Right ventricle myocardium inferior (tissue), 1 donor: Measurements from ENCODE around the gene NMNAT3. TPM values are rescaled to one million over a fixed set of nuclear protein-coding genes. Genes with fewer than 3 reads are reported as not detected.

Experiments
- ATAC-seq: fragments of 200-7000 bp; cut with Tn5 transposase; one replicate; pipeline ENCODE4 v1.9.1; 2020; ENCODE audit warnings: mild to moderate bottlenecking, moderate library complexity
- DNase-seq: peaks from one replicate; pipeline ENCODE4 v3.0.0; 2021; ENCODE audit errors: missing footprints
- intact Hi-C: fragments of 100-400 bp; cut with DNase I; formaldehyde crosslinking; loops from one replicate; pipeline ENCODE4 v1.11.0; 2022
- total RNA-seq: library from RNA; stranded (reverse); fragmentation: NEBNext Ultra II Directional; extraction: Animal tissue kit (Norgen Biotek cat#: 25700); gene quantifications from one replicate; pipeline ENCODE4 v1.2.1, GENCODE V29; 2021
- donor health status: DM: no; HTN: yes; CAD: no; lungs with severe emphysema.

Gene NMNAT3
- total RNA-seq, 1 donor from 2014 or later = 11.0 TPM

DNA sequence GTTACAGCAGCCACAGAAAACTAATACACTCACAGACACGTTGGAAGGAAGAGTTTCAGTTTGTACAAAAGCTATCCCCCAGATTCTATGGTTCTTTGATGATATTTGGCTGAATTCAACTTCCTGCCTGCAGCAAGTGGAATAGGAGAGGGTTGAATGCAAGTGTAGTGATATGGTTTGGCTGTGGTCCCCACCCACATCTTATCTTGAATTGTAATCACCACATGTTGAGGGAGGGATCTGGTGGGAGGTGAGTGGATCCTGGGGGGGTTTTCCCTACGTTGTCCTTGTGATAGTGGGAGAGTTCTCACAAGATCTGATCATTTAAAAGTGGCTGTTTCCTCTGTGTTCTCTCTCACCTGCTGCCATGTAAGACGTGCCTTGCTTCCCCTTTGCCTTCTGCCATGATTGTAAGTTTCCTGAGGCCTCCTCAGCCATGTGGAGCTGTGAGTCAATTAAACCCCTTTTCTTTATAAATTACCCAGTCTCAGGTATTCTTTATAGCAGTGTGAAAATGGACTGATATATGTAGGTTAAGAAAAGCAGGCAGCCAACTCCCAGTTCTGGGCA, 29.8 kb downstream of the NMNAT3 start:
- intact Hi-C loops = no loop called here
- DNase-seq = no peak
- ATAC-seq = no peak

DNA sequence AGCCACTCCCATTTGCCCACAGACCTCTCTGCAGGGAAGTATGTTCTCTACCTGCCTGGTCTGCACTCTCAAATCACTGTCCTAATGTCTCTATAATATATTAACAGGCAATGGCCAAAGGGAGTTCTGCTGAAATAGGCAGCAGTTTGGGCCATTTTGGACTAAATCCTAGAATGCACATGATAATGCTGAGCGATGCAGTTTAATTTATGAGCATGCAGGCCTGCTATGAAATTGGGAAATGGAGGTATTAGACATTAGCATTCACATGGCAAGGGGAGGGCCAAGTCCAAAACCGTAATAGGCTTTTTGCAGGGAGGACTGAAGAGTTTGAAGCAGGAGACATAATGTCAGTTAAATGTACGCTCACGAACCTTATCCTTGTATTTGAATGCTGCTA, 31.3 kb downstream of the NMNAT3 start:
- ATAC-seq (no peak), DNase-seq (no peak)
- intact Hi-C loops = no loop called here

DNA sequence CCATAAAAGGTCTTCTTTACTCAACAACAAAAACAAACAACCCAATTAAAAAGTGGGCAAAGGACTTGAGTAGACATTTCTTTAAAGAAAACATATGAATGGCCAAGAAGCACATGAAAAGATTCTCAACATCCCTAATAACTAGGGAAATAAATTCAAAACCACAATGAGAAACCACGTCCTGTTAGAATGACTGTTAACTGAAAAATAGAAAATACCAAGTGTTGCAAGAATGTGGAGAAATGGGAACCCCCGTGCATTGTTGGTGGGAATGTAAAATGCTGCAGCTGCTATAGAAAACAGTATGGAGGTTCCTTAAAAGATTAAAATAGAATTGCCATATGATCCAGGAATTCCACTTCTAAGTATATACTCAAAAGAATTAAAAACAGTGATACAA, 34.8 kb downstream of the NMNAT3 start:
- DNase-seq (no peak), ATAC-seq (no peak)
- intact Hi-C loops = no loop called here

DNA sequence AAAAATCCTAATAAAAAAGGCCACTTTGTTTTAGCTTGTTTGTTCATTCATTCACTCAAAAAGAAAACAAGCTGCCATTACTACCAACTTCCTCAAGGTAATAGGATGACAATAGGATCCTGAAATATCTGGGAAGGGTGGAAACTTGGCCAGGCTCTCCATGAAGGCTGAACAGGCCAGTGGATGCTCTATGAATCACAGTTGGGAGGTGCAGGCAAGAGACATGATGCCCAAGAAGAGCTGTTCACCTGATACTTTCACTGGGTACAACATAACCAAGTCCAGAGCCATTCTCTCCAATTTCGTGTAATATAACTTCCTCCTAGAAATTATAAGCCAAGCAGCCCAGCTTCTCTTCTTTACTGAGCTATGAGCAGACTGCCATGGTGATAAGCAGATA, 37.3 kb downstream of the NMNAT3 start:
- intact Hi-C loops = no loop called here
- DNase-seq (no peak), ATAC-seq (no peak)

DNA sequence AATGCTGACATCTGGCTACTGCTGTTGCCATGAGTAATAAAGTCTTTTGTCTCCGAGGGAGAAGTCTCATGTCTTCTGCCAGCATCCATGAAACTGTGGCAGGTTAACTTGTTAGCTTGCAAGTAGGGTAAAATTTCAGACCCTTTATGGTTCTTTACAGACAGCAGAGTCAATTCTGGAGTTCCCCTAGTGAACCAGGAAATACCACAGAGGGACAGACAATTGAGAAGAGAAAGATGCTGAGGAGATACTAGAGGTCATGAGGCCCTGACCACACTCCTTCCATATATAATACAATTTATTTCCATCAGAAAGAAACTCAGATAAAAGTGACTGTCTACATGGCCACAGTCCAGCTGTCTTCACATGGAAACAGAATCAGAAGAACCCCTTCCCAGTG, 38.1 kb downstream of the NMNAT3 start:
- no peak for ATAC-seq
- DNase-seq = no peak
- intact Hi-C loops = no loop called here

DNA sequence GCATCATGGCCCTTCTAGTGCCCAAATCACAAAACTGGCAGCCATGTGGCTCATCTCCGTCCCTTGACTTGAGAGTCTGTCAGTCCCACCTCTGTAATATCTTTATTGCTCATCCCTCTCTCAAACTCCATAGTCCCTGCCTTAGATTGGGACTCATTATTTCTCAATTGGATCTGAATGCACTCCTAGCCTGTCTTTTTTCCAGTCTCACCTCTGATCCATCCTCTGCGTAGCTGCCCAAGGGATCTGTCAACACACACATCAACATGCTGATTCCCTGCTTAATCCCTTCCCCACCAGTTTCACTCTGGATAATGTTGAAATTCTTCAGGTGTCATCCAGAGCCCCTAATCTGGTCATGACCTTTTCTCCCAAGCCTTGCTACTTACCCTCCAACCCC, 39.3 kb downstream of the NMNAT3 start:
- DNase-seq (no peak), ATAC-seq (peak; percentile 20)
- intact Hi-C loops = no loop called here

DNA sequence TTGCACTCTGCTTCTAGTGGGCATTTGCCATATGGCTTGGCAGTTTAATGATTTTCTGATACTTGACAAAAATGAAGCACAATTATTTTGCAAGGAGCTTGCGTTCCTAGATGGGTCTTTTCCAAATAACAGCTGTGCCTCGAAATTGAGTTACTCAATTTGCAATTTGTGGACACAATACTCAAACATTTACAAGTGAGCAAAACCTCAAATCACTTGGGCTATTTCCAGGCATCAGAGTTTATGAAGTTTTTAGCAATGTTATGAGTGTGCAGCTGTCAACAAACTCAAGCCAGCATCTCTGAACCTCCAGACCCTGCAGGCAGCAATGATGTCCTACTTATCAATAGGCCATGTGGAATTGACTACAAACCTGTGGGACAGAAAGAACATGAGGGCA, 41.3 kb downstream of the NMNAT3 start:
- intact Hi-C loops = no loop called here
- ATAC-seq (no peak), DNase-seq (no peak)

DNA sequence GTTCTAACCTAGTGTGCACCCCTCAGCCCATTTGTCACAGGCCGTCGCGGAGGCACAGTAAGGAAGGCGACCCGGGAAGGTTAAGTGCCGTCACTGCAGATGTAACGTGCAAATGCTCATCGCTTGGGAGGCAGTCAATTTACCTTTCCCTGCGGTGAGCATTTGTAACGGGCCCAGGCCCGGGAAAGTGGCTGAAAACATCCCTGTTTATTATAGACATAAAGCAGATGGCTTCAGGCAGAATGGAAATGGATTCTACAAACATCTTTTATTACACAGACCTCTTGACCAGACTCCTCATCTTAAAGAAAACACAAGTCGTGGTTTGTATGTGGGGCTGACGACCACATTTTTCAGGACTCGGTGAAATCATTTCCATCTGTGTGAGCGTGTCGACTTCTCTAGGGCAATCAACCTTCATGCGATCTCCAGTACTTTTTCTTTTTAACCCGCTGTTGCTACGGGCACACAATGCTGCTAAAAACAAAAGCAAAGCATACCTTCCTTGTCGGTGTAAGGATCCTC, 43.6 kb downstream of the NMNAT3 start:
- intact Hi-C loops = no loop called here
- ATAC-seq = no peak
- no peak for DNase-seq

DNA sequence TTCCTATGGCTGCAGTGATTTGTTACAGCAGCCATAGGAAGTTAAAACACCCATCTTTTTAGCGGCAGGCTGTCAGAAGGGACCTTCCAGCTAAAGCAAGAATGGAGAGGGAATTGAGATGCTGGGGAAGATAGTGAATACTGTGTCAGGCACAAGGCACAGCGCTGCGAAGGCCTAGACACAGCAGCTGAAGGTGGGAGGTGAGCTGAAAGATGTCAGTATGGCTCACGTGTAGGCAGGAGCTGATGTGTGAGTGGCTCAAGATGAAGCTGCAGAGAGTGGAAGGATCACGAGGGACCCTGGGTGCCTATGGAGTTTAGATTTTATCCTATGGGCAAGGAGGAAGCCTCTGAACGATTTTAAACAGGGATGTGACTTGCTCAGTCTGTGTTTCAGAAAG, 44.3 kb downstream of the NMNAT3 start:
- no peak for DNase-seq
- ATAC-seq = no peak
- intact Hi-C loops = no loop called here

DNA sequence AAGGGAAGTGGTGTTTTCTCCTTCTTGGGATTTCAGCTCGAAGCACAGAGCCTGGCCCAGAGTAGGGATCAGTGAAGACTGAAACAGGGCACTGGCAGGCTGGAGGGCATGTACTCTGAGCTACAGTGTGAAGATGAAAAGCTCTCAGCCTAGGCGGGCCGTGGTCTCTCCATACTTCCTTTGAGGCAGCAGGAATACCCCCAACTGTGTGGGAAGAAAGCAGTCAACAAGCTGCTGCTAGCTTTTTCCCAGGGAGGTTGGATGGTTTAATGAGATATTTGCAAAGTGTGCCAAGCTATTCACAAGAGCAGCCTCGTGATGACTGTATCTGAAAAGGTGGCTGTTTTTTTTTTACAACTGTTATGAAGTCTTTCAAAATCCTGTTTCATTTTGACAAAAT, 47.2 kb downstream of the NMNAT3 start:
- ATAC-seq (no peak), DNase-seq (no peak)
- intact Hi-C loops = no loop called here

DNA sequence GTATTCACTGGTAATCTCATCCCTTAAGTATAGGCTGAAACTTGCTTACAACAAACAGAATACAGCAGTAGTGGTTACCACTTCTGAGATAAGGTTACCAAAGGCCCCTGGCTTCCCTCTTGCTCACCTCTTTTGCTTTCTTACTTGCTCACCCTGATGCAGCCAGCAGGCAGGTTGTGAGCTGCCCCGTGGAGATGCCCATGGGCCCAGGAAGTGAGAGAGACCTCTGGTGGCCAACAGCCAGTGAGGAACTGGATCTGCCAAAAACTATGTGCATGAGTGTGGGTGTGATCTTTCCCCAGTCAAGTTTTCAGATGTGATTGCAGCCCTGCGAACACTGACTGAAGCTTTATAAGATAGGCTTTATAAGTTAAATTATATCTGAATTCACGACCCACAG, 48.7 kb downstream of the NMNAT3 start:
- ATAC-seq (no peak), DNase-seq (no peak)
- intact Hi-C loops = no loop called here

DNA sequence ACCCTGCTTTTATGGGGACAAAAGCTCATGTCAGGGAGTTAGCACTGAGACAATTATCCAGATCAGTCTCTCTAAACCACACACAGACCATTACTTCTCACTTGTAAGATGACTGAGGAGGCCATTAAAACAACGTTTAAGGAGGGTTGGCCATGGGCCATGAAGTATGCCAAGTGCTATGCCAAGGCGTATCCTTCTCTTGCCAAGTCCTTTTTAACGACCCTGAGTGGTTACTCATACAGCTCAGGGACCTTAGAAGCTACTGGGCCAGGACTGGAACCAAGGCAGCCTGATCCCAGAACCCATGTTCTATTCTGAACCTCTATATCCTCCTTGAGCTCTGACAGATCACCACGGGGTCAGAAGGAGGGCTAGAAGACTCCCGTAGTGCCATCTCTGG, 50.0 kb downstream of the NMNAT3 start:
- no peak for ATAC-seq
- intact Hi-C loops = no loop called here
- DNase-seq = no peak

DNA sequence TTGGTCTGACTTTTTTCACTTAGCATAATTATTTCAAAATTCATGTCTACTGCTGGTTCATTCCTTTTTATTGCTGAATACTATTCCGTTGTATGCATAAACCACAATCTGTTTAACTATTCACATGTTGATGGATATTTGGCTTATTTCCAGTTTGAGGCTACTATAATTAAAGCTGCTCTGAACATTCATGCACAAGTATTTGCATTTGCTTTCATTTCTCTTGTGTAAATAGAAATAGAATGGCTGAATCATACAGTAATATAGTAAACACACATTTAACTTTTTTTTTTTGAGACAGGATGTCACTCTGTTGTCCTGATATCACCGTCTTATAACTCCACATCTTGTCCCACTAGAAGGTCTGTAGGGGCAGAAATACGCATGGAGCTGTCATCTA, 57.3 kb downstream of the NMNAT3 start:
- intact Hi-C loops = no loop called here

DNA sequence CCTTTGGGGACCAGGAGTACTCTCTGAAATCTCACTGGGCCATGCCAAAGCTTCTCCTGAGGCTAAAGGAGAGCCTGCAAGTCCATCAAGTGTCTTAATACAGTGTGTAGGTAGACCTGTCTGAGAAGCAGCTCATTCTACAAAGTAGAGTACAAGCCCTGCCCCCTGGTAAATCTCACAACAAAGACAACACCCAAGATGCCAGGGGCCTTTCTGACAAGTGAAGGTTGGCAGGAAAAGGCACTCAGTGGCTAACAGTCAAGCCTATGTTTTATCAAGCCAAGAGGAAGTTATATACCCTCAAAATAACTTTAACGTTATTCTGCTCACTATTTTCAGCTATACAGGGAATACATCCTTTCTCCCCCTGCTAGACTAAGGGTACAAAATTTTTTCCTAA, 58.3 kb downstream of the NMNAT3 start:
- intact Hi-C loops = no loop called here
- ATAC-seq = no peak

More for the DNA sequence above, 57.3 kb downstream of the NMNAT3 start:
- no peak for ATAC-seq
- DNase-seq = no peak

DNA sequence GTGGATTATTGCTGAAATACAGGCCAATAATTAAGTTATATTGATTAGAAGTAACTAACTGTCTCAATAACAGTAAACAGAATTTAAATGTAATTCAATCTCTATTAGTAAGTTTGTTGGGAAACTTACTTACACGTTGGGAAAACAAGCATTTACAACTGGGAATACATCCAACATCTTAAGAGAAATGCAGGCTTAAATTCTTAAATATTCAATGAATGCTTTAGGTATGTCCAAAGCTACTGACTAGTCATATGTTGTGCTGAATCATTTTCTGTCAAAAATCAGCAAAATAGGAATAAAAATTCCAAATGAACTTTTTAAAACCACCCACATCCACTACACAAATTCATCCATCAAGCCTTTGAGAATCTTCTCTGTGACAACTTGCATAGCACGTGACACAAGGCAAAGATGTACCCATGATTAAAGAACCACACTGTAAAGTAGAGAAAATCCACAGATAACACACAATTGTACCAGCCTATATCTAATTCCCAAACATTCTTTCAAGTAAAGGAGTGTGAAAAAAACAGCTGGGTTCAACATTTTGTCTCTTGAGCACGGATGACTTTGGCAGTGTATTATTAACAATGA, 60.0 kb downstream of the NMNAT3 start:
- DNase-seq (no peak), ATAC-seq (no peak)
- intact Hi-C loops = no loop called here

More for the DNA sequence above, 58.3 kb downstream of the NMNAT3 start:
- no peak for DNase-seq

DNA sequence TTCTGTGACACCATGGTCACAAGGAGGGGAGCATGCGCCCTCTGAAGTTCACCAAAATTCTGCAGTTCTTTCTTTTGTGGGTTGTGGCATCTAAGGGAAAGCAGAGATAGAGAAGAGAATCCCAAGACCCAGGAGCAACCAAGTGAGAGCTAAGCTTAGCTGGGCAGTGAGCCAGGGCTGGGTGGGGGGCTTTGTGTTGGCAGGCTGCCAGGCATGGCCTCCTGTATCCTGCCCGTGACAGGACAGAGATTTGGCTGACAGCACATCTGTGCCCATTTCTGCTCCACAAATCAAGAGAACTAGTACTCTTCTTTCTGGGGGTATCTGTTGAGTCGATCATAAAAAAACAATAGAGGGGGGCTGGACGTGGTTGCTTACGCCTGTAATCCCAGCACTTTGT, 66.2 kb downstream of the NMNAT3 start:
- intact Hi-C loops = no loop called here
- no peak for ATAC-seq
- DNase-seq = no peak

DNA sequence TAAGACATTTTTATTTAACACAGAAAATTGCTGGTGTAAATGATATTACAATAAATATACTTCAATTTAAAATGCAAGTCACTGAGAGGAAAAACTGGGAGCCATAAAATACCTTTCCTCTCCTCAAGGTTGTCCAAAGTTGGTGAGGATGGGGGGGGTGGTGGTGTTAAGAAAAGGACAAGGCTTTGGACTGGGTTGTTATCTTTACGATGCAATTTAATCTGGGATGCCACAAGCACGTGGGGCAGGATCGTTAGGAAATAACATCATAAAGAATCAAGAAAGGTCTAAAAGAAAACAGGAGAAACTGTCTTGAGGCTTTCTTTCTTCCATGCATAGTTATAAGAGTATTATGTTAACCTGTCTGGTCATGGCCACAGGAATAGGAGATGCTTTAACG, 66.9 kb downstream of the NMNAT3 start:
- DNase-seq (no peak), ATAC-seq (no peak)
- intact Hi-C loops = no loop called here

DNA sequence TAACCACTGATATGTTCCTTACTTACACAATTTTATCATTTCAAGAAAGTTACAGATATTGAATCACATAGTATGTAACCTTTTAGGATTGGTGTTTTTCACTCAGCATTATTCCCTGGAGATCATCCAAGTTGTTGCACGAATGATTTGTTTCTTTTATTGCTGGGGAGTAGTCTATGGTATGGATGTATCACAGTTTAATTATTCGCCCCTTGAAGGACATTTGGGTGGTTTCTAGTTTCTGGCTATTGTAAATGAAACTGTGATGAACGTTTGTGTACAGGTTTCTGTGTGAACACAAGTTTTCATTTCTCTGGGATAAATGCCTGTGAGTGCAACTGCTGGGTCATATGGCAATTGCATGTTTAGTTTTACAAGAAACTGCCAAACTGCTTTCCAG, 68.8 kb downstream of the NMNAT3 start:
- intact Hi-C loops = no loop called here
- ATAC-seq = no peak
- no peak for DNase-seq

DNA sequence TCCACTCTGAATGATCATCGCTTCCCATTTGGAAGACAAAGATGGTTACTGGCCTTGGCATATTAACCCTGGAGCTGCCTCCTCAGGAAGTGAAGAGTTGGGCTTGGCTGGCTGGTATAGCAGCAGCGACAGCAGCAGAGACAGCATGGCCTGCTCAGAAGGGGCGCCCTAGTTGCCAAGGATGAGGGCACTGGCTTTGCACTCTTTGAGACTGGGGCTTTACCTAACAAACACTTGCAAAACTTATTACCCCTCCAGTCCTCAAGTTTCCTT, 69.7 kb downstream of the NMNAT3 start:
- intact Hi-C loops = no loop called here
- no peak for DNase-seq
- ATAC-seq = no peak

DNA sequence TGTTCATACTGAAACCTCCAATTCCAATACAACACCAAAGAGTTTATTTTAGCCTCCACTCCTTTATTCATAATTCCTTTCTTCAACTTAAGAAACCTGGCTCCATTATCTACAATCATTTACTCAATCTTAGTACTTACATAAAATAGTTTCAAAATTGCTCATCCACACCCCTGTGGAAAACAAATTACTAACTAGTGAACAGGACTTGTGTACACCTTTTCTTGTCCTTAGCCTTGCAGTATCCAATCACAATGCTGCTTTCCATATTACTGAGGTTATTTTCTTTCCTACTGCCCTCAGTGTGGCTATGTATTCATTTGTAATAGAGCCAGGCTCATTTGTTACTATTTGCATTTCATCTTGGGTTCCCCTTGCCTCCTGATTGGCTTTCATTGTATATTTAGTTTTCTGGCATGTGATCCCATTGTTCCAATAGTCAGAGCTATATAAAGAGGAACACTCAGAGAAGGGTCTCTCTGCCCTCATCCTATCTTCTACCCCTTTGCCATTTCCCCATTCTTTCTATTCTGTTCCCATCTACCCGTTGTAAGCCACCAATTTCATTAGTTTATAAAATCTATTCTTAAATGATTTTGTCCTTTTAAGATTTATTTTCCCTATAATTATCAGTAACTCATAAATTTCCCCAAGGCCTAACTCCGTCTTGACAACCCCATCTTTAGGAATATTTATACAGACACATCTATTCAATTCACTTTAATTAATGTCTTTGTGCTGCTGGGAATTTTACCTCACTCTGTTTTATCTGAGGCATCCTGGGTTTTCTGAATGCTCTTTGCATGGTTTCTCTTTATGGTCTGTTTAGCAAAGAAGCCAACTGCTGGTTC, 70.3 kb downstream of the NMNAT3 start:
- ATAC-seq (no peak), DNase-seq (no peak)
- intact Hi-C loops = no loop called here
